Right atrium auricular region (tissue), 2 donors: ENCODE measurements around the gene BSN. TPM values are rescaled to one million over a fixed set of nuclear protein-coding genes. Genes with fewer than 3 reads are reported as not detected.

Source experiments
- DNase-seq: peaks from one replicate; pipeline ENCODE4 v3.0.0-alpha.2; 2019; ENCODE audit warnings: low spot score
- H3K27ac ChIP-seq, 2 donors: fragments of 200-600 bp; sonication (generic); 1 replicate in 1 of 2; 2 replicates in 1 of 2; pipeline ENCODE4 v1.5.1; 2016 to 2019
- H3K27me3 ChIP-seq, 2 donors: fragments of 200-600 bp; sonication (generic); one replicate each; pipeline versions ENCODE4 v1.5.1 to v1.6.0; 2017 to 2019
- H3K36me3 ChIP-seq: fragments of 200-600 bp; sonication (generic); one replicate; pipeline ENCODE4 v1.5.1; 2016
- H3K4me1 ChIP-seq, 2 donors: fragments of 200-600 bp; sonication (generic); one replicate each; pipeline versions ENCODE4 v1.5.1 to v1.6.0; 2017 to 2019
- H3K4me3 ChIP-seq, 2 donors: fragments of 200-600 bp; sonication (generic); 1 replicate in 1 of 2; 2 replicates in 1 of 2; pipeline ENCODE4 v1.5.1; 2017 to 2019; ENCODE audit warnings: mild to moderate bottlenecking in 1 of 2, moderate library complexity in 1 of 2
- H3K9me3 ChIP-seq, 2 donors: fragments of 200-600 bp; sonication (generic); one replicate each; pipeline ENCODE4 v1.5.1; 2019
- total RNA-seq, 2 donors: library from RNA; depleted of rRNA; stranded (reverse); fragments of >200 nt; gene quantifications; one replicate each; pipeline ENCODE4 v1.1.0, GENCODE V29; 2016
- TF ChIP-seq, protein P1 (sequence below), 2 donors: fragments of 200-600 bp; sonication (generic); IDR thresholded peaks; one replicate each; pipeline ENCODE4 v1.5.1; 2019; ENCODE audit warnings: antibody characterized with exemption in 2 of 2

The BSN gene
- total RNA-seq, 2 donors from 2014 or later, result 0.41 to 0.63 TPM

DNA sequence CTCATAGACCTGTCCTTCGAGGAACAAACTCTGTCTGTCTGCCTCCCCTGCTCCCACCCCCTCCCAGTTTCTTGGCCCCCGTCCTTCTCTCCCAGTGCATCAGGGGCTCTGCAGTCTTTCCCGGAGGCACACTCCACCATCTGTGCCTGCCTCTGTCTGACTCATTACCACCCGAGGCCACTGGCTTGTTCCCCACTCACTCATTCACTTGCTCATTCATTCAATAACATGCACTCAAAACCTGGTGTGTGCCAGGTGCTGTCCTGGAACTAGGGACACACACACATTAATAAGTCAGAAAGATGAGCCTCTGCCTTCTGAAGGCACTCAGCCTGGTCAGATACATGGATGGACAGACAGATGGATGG is 152.8 kb downstream of the BSN start:
- Histone ChIP-seq H3K9me3 (no peaks in the 10 kb centered on the region), H3K4me1 (no peaks in the 10 kb centered on the region), H3K27me3 (no peaks in the 10 kb centered on the region), H3K4me3 (no peak overlapping the region), H3K27ac (no peak overlapping the region), H3K36me3 (peaks cover 23% of the 10 kb centered on the region)
- no peak for DNase-seq
- TF ChIP-seq, protein P1, sequence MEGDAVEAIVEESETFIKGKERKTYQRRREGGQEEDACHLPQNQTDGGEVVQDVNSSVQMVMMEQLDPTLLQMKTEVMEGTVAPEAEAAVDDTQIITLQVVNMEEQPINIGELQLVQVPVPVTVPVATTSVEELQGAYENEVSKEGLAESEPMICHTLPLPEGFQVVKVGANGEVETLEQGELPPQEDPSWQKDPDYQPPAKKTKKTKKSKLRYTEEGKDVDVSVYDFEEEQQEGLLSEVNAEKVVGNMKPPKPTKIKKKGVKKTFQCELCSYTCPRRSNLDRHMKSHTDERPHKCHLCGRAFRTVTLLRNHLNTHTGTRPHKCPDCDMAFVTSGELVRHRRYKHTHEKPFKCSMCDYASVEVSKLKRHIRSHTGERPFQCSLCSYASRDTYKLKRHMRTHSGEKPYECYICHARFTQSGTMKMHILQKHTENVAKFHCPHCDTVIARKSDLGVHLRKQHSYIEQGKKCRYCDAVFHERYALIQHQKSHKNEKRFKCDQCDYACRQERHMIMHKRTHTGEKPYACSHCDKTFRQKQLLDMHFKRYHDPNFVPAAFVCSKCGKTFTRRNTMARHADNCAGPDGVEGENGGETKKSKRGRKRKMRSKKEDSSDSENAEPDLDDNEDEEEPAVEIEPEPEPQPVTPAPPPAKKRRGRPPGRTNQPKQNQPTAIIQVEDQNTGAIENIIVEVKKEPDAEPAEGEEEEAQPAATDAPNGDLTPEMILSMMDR (IDR thresholded peaks at IDR 0.05), result no peak

DNA sequence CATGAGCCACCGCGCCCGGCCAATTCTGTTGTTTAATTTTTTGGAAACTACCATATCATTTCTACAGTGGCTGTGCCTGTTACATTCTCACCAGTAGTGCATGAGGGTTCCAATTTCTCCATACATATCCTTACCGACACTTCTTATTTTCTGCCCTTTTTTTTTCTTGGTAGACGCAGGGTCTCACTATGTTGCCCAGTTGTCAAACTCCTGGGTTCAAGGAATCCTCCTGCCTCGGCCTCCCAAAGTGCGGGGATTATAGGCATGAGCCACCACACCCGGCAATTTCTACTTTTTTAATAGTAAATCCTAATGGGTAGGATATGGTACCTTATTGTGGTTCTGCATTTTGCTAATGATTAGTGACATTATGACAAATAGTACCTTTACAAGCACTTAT is 155.6 kb downstream of the BSN start:
- TF ChIP-seq, protein P1 (IDR thresholded peaks at IDR 0.05), result no peak
- peaks cover 14% of the 10 kb centered on the region for H3K36me3 ChIP-seq
- no peaks in the 10 kb centered on the region for H3K27me3 ChIP-seq
- no peaks in the 10 kb centered on the region for H3K9me3 ChIP-seq
- no peak overlapping the region for H3K4me3 ChIP-seq
- no peak overlapping the region for H3K27ac ChIP-seq
- no peak for DNase-seq
- H3K4me1 ChIP-seq, result no peaks in the 10 kb centered on the region

DNA sequence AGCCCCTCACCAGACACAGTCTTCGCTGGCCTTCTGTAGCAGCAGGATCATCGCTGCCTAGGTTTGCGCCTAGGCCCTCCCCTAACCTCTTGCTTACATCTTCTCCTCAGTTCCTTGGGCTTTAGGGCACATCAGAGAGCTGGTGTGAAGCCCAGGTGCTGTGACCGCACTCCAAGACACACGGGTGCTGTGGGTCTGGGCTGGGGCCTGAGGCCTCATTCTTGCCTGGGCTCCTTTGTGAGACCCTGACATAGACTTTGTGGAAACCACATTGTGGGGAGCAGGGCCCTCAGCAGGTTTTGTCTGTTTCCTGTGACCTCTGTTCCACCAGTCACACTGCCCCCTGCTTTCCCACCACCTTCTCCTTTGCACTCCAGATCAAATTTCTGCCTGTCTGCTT is 157.2 kb downstream of the BSN start:
- Histone ChIP-seq H3K36me3 (peaks cover 12% of the 10 kb centered on the region), H3K4me1 (no peaks in the 10 kb centered on the region), H3K27ac (no peak overlapping the region), H3K27me3 (no peaks in the 10 kb centered on the region), H3K4me3 (no peak overlapping the region), H3K9me3 (no peaks in the 10 kb centered on the region)
- no peak for DNase-seq
- TF ChIP-seq, protein P1 (IDR thresholded peaks at IDR 0.05), result no peak

DNA sequence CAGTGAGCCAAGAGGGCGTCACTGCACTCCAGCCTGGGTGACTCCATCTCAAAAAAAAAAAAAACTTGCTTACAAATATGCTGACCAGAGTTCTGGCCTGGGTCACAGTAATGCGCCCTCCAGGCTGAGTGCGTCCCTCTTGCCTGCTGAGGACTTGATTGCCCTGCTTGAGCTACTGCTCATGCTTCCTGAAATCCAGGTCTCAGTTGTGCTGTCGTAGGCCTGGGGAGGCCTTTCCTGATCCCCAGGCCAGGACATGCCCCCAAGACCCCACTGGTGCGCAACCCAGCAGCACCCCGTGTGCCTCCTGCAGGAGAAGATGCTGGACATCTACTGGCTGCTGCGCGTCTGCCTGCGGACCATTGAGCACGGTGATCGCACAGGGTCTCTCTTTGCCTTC is 157.9 kb downstream of the BSN start:
- Histone ChIP-seq H3K9me3 (no peaks in the 10 kb centered on the region), H3K36me3 (peaks cover 13% of the 10 kb centered on the region), H3K27me3 (no peaks in the 10 kb centered on the region), H3K4me3 (no peak overlapping the region), H3K27ac (no peak overlapping the region), H3K4me1 (no peaks in the 10 kb centered on the region)
- DNase-seq, result no peak
- TF ChIP-seq, protein P1 (IDR thresholded peaks at IDR 0.05), result no peak

DNA sequence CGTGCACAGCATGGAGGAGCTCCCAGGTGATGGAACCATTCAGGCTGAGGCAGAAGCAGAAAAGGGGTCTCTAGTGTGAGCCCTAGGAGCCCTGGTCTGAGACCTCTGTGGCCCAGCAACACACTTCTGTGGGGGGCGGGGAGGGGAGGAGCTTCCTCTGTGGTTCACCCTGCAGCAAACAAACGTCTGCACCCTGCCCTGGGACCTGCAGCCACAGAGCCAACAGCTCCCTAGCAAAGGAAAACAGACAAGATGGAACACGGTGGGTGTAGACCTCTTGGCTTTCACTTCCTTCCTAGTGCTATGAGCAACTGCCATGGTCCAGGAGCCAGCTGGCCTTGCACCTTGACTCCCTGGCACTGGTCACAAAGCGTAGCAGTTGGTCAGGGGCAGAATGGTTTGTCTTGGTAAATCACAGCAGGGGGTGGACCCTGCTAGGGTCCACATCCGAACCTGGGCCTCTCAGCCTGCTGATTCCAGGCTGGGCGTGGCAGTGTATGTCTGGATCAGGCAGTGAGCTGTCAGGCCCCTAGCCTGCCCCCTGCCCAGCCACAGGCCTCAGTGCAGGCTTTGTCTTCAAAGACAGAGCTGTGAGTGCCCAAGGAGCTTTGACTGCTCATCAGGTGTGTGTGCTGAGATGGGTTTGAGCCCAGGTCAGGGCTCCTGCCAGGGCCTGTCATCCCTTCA is 158.5 kb downstream of the BSN start:
- DNase-seq, result no peak
- no peaks in the 10 kb centered on the region for H3K4me1 ChIP-seq
- no peaks in the 10 kb centered on the region for H3K9me3 ChIP-seq
- TF ChIP-seq, protein P1 (IDR thresholded peaks at IDR 0.05), result no peak
- H3K27me3 ChIP-seq, result no peaks in the 10 kb centered on the region
- peaks cover 13% of the 10 kb centered on the region for H3K36me3 ChIP-seq
- H3K27ac ChIP-seq, result no peak overlapping the region
- H3K4me3 ChIP-seq, result no peak overlapping the region
